ENCODE data around the gene CFAP299.

CFAP299 gene

DNA sequence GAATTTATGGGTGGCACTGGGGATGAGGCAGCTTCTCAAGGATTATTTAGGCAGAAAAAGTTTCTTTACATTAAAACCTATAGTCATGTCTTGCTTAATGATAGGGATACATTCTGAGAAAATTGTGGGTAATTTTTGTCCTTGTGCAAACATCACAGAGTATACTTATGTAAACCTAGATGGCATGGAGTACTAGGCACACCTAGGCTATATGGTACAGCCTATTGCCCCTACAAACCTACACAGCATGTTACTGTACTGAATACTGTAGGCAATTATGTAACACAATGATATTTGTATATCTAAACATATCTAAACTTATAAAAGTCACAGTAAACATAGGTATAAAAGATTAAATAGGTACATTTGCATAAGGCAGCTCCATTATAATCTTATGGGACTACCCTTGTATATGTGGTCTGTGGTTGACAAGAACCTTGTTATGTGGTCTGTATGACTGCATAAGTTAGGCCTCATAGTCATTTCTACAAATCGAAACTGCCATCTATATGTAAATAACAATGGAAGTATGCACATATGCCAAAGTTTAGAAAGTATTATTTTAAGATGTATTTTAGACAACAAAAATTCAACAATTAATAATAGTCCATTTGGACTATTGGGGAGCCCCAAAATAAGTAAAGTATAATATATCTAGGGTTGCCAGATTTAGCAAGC is 87.3 kb downstream of the CFAP299 start:
- no peaks in the 10 kb centered on the region for H3K36me3 ChIP-seq (replicated peaks; ENCODE audit: low read depth, low read length)
- no peak overlapping the region for H3K9ac ChIP-seq (ENCODE audit: low read length)
- H3K4me1 ChIP-seq (ENCODE audit: low read length): no peaks in the 10 kb centered on the region
- H4K20me1 ChIP-seq (ENCODE audit: insufficient read depth, low read length): no peaks in the 10 kb centered on the region
- H3K4me2 ChIP-seq (ENCODE audit: low read length): no peak overlapping the region
- TF ChIP-seq, protein P1, sequence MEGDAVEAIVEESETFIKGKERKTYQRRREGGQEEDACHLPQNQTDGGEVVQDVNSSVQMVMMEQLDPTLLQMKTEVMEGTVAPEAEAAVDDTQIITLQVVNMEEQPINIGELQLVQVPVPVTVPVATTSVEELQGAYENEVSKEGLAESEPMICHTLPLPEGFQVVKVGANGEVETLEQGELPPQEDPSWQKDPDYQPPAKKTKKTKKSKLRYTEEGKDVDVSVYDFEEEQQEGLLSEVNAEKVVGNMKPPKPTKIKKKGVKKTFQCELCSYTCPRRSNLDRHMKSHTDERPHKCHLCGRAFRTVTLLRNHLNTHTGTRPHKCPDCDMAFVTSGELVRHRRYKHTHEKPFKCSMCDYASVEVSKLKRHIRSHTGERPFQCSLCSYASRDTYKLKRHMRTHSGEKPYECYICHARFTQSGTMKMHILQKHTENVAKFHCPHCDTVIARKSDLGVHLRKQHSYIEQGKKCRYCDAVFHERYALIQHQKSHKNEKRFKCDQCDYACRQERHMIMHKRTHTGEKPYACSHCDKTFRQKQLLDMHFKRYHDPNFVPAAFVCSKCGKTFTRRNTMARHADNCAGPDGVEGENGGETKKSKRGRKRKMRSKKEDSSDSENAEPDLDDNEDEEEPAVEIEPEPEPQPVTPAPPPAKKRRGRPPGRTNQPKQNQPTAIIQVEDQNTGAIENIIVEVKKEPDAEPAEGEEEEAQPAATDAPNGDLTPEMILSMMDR (IDR thresholded peaks at IDR 0.05; ENCODE audit: low read depth, low read length): no peak
- no peak for TF ChIP-seq EZH2phosphoT487 (IDR thresholded peaks at IDR 0.05; ENCODE audit: low read depth)
- H3K4me3 ChIP-seq (ENCODE audit: low read length): no peak overlapping the region
- no peaks in the 10 kb centered on the region for H3K79me2 ChIP-seq (ENCODE audit: low read length)
- H3K27ac ChIP-seq (ENCODE audit: low read length): no peak overlapping the region
- H2AFZ ChIP-seq (ENCODE audit: low read depth, low read length): no peak overlapping the region
- no peaks in the 10 kb centered on the region for H3K27me3 ChIP-seq (ENCODE audit: low read depth, low read length)
- H3K9me3 ChIP-seq (ENCODE audit: insufficient read depth, low read length): no peaks in the 10 kb centered on the region

DNA sequence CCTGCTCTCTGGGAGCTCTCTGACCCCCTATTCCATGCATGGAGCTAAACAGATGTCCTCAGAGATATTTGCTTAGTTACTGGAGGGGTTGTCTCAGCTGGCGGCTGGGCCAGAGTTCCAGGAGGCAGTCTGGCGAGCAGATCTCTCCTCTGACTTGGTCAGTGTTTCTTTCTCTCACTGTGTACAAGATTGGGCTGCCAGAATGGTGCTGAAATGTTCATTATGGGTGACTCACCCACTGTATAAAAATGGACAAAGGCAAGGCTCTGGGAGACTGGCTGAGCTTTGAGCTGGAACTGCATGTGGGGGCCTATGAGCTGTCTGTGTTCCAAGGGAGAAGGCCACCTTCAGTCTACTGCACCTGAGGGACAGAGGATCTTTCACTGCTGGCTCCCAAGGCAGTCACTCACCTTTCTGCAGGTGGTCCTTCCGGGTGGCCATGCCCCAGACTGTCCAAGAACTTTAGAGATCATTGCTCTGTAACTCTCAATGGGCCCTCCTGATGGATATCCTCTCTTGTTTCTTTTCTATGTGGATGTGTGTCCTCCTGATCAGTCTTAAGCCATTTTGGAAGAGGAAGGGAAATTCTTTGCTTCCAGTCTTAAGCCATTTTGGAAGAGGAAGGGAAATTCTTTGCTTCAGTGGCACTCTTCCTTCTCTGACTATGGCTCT is 88.2 kb downstream of the CFAP299 start:
- Histone ChIP-seq H4K20me1 (ENCODE audit: insufficient read depth, low read length) (no peaks in the 10 kb centered on the region), H2AFZ (ENCODE audit: low read depth, low read length) (no peak overlapping the region), H3K4me1 (ENCODE audit: low read length) (no peaks in the 10 kb centered on the region), H3K9me3 (ENCODE audit: insufficient read depth, low read length) (no peaks in the 10 kb centered on the region), H3K4me2 (ENCODE audit: low read length) (no peak overlapping the region), H3K27ac (ENCODE audit: low read length) (no peak overlapping the region), H3K36me3 (replicated peaks; ENCODE audit: low read depth, low read length) (no peaks in the 10 kb centered on the region), H3K4me3 (ENCODE audit: low read length) (no peak overlapping the region), H3K27me3 (ENCODE audit: low read depth, low read length) (no peaks in the 10 kb centered on the region), H3K79me2 (ENCODE audit: low read length) (no peaks in the 10 kb centered on the region), H3K9ac (ENCODE audit: low read length) (no peak overlapping the region)
- TF ChIP-seq, protein P1 (IDR thresholded peaks at IDR 0.05; ENCODE audit: low read depth, low read length): no peak
- no peak for TF ChIP-seq EZH2phosphoT487 (IDR thresholded peaks at IDR 0.05; ENCODE audit: low read depth)

DNA sequence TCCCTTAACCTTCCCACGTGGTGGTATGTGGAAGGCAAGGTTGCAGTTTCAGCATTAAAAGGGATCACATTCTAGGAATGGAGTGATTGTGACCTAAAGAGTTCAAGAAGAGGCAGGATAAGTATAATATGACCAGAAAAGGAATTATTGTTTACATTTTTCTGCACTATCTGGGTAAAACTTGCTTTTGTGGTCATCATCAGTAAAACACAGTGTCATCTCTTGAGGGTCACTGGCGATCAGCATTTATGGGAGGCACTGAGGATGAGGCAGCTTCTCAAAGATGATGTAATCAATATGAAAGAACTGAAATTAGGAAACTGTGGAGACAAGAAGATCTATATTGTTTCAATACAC is 88.7 kb downstream of the CFAP299 start:
- Histone ChIP-seq H2AFZ (ENCODE audit: low read depth, low read length) (no peak overlapping the region), H4K20me1 (ENCODE audit: insufficient read depth, low read length) (no peaks in the 10 kb centered on the region), H3K79me2 (ENCODE audit: low read length) (no peaks in the 10 kb centered on the region), H3K4me1 (ENCODE audit: low read length) (no peaks in the 10 kb centered on the region), H3K9ac (ENCODE audit: low read length) (no peak overlapping the region), H3K9me3 (ENCODE audit: insufficient read depth, low read length) (no peaks in the 10 kb centered on the region), H3K27ac (ENCODE audit: low read length) (no peak overlapping the region), H3K36me3 (replicated peaks; ENCODE audit: low read depth, low read length) (no peaks in the 10 kb centered on the region), H3K4me3 (ENCODE audit: low read length) (no peak overlapping the region), H3K27me3 (ENCODE audit: low read depth, low read length) (no peaks in the 10 kb centered on the region), H3K4me2 (ENCODE audit: low read length) (no peak overlapping the region)
- TF ChIP-seq, protein P1 (IDR thresholded peaks at IDR 0.05; ENCODE audit: low read depth, low read length): no peak
- TF ChIP-seq EZH2phosphoT487 (IDR thresholded peaks at IDR 0.05; ENCODE audit: low read depth): no peak

DNA sequence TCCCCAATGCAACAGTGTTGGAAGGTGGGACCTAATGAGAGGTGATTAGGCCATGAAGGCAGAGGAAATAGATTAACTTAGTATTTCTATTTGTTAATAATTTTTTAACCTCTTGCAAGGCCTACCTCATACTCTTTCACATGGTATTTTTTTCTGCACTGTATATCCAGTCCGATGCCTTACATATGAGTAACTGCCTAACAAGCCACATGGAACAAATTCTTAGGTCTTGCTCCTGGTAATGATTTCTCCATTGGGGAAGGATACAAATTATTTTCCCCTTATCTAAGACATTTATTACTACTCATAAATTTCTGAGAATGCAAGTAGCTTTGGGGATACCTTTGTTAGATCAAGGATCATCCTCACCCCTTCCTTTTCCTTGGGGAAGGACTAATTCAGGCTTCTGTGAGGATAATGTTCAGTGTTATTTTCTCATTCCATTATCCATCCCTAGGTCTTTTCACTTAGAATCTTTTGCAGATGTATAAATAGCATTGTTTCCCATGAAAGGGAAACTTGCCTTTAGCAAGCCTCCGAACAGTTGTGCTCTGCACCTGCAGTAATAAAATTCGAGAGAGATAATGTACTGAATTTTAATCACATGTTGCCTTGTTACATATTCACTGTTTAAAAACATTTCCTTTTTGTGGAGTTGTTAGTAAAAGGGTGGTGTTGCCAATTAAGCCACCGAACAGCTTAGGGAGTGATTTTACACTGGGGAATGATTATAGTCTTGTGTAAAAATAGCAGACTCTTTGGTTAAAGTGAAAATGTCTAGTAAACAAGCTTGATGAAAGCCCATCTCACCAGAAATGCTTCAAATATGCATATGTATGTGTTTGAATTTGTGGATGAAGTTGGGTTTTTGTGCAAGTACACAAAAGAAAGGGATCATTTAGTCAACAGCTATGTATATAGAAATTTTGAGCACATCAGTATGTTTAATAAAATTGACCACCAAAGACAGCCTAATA is 89.9 kb downstream of the CFAP299 start:
- no peaks in the 10 kb centered on the region for H4K20me1 ChIP-seq (ENCODE audit: insufficient read depth, low read length)
- no peak overlapping the region for H3K4me2 ChIP-seq (ENCODE audit: low read length)
- no peaks in the 10 kb centered on the region for H3K79me2 ChIP-seq (ENCODE audit: low read length)
- no peaks in the 10 kb centered on the region for H3K36me3 ChIP-seq (replicated peaks; ENCODE audit: low read depth, low read length)
- H3K9me3 ChIP-seq (ENCODE audit: insufficient read depth, low read length): no peaks in the 10 kb centered on the region
- H3K9ac ChIP-seq (ENCODE audit: low read length): no peak overlapping the region
- no peak overlapping the region for H3K27ac ChIP-seq (ENCODE audit: low read length)
- no peak overlapping the region for H3K4me3 ChIP-seq (ENCODE audit: low read length)
- no peaks in the 10 kb centered on the region for H3K4me1 ChIP-seq (ENCODE audit: low read length)
- no peak for TF ChIP-seq EZH2phosphoT487 (IDR thresholded peaks at IDR 0.05; ENCODE audit: low read depth)
- TF ChIP-seq, protein P1 (IDR thresholded peaks at IDR 0.05; ENCODE audit: low read depth, low read length): no peak
- no peak overlapping the region for H2AFZ ChIP-seq (ENCODE audit: low read depth, low read length)
- no peaks in the 10 kb centered on the region for H3K27me3 ChIP-seq (ENCODE audit: low read depth, low read length)

Data from OCI-LY3 (cell line).